HG03108 (cell line): ENCODE measurements around the gene CACNG1.

Experiments
- ATAC-seq: cut with Tn5 transposase; IDR thresholded peaks from one replicate; pipeline ENCODE4 v1.9.1; 2021; ENCODE audit warnings: moderate library complexity; ENCODE audit not compliant: unreplicated experiment

The CACNG1 gene

DNA sequence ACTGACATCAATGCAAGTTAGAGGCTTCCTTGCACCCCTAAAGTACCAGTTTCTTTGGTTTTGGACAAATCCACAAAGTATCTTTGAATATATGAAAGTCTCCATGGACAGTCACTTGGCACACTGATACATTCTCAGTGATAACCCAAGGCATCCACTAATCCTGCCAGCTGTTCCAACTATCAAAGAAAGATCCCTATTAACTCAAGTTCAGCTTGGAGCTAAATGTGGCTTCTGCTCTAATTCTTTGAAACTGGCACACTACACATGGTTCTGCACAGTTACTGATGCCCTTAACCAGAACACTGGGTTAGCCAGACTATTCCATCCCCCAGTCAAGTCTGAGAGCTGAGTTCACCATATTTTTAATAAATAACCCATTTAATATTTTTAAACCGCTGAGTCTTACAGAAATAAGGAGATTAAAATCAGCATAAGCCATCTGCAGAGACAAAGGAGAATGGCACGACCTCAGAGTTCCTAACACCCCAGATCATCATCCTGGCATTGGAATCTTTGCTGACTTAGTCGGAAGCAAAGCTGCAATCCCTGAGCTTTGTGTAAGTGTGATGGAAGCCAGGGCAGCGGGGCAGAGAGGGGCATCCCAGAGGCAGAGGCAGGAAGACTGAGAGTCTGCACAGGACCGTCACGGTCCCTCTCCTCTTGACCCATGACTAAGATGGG is 6.3 kb downstream of the CACNG1 start:
- ATAC-seq = no peak

DNA sequence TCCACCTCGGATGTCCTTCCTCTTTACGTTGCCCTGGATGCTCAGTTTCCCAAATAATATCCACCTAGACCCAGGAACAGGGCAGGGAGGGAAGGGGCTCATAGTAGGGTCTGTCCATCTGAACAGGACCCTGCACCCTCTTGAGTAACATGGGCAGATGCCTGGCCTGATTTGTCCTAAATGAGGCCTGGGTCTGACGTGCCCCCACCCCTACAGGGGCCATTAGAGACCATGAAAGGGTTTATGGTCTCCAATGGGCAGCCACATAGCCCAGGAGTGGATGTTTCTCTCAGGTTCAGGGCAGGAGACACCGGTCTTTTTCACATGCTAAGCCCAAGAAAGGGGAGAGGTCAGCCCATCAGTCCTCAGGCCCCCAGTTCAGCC is 6.8 kb downstream of the CACNG1 start:
- no peak for ATAC-seq

DNA sequence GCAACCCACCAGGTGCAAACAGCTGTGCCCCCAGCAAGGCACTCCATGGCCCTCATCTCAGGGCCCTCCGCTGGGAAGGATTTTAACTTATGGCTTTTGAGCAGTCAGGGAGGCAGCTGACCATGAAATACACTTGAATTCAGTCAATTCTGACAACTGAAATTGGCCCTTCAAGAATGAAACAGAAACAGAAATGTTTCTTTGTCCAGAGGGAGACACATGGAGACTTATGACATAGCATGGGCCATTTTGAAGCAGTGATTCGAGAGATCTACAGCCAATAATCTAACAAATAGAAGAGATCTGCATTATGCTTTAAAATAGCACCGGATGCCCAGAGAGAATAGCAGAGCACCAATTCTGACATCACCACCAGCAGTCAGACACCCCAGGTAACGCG is 7.5 kb downstream of the CACNG1 start:
- no peak for ATAC-seq

DNA sequence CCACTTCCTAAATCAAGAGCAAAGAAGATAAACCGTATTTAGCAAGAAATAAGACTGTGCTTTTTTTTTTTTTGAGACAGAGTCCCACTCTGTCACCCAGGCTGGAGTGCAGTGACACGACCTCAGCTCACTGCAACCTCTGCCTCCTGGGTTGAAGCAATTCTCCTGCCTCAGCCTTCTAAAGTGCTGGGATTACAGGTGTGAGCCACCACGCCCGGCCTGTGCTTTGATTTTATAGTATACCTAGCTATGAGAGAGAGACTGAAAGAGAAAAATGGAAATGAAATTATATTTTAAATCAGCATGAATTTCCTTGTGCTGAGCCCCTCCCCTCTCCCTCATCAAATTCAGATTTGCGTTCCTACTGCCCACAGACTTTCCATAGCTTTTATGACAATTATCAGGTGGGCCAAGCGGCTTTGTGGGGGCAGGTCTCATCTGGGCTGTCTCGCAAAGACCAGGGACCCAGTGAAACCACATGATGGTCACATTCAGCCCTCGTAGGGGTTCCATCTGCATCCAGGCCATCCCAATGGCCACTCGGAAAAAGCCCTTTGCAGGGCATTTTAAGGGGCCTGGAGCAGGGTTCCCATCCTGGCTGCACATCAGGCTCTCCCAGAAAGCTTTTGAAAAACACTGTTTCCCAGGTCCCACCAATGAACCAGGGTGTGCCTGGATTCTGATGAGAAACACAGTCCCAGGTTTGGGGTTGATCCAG is 8.5 kb downstream of the CACNG1 start:
- no peak for ATAC-seq

DNA sequence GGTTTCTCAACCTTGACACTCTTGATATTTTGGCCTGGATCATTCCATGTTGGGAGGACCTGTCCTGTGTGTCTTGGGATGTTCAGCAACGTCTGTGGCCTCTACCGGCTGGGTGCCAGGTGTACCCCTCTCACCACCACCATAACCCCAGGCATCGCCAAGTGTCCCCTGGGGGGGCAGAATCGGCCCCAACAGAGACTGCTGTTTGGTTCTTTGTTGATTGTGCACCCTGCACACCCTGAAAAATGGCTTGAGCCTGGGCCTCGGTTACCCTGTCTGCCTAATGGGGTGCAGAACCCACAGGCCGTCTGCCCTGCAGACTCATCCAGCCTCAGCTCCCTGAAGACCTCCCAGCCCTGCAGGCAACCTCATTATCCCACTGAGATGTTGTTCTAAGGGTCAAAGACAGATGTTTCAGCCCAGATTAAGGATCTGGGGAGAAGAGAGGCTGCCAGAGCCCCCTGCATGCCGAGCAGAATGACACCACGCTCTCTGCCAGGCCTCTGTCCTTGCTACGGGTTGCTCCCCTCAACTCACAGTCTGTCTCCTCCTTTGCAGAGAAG is 9.2 kb downstream of the CACNG1 start:
- no peak for ATAC-seq

DNA sequence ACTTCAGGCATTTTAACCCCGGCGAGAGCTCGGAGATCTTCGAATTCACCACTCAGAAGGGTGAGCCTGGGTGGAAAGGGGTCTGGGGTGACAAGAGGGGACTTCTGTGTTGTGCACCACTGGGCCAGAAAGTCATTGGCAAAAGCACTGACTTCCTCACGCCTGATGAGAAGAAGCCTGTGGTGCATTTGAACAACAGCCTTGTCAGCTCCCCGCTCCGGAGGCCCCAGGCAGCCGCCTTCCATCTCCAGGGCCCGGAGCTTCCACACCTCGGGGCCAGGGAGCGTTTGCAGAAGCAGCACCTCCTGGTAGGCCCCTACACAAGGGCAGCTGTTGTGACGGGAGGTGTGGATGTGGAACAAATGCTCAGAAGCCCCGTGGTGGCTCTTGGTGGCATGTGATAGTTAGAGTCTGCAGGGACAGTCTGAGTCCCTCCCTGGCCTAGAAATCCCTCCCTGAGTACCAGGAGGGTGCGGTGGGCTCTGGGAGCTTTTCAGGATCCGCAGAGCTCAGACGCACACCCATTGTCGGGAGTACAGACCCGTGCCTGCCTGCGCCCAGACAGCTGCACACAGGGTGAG is 9.7 kb downstream of the CACNG1 start:
- no peak for ATAC-seq

DNA sequence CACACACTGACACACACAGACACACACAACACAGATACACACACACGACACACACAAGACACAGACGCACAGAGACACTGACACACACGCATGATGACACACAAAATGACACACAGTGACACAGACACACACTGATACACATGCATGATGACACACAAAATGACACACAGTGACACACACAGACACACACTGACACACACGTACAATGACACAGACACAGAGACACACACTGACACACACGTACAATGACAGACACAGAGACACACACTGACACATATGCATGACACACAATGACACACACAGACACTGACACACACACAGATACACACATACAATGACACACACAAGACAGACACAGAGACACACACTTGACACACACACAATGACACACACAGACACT is 10.3 kb downstream of the CACNG1 start:
- no peak for ATAC-seq

DNA sequence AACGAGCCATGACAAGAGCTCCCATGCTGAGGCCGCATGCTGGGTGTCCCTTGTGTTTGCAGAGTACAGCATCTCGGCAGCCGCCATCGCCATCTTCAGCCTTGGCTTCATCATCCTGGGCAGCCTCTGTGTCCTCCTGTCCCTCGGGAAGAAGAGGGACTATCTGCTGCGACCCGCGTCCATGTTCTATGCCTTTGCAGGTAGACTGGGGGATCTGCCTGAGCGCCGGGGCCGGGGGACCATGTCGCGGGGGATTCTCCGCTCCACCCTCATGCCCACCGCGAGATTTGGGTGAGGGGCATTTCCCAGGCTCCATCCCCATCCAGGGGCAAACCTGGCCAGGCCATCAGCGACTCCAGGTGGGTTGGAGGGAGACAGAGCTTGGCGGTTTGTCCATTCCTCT is 10.7 kb downstream of the CACNG1 start:
- no peak for ATAC-seq

DNA sequence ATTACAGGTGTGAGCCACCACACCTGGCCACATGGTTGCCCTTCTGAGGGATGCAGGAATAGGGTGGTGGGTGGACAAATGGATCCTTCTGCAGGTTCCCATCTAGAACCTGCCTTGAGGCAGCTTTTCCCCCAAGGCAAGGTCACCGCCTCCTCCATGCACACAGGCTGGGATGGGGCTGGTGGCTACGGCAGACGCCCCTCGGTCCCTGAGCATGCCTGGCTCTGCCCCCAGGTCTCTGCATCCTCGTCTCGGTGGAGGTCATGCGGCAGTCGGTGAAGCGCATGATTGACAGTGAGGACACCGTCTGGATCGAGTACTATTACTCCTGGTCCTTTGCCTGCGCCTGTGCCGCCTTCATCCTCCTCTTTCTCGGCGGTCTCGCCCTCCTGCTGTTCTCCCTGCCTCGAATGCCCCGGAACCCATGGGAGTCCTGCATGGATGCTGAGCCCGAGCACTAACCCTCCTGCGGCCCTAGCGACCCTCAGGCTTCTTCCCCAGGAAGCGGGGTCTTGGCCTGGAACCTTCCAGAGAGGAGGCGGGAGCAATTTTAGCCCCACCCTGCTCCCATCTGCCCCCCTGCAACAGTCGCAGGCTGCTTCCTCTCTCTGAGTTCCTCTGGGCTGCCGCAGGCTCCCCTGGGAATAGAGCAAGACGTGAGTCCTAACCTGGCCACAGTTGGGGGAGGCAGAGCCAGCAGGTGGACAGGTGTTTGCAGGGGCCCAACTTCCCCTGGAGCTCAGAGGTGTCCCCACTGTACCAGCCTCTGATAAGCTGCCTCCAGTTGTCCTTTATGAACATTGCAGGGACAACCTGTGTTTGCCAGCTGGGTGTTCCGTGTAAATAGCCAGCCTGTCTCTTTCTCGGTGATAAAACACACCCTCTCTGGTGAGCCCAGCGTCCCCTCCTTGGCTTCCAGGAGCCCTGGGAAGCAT is 11.7 kb downstream of the CACNG1 start:
- no peak for ATAC-seq

DNA sequence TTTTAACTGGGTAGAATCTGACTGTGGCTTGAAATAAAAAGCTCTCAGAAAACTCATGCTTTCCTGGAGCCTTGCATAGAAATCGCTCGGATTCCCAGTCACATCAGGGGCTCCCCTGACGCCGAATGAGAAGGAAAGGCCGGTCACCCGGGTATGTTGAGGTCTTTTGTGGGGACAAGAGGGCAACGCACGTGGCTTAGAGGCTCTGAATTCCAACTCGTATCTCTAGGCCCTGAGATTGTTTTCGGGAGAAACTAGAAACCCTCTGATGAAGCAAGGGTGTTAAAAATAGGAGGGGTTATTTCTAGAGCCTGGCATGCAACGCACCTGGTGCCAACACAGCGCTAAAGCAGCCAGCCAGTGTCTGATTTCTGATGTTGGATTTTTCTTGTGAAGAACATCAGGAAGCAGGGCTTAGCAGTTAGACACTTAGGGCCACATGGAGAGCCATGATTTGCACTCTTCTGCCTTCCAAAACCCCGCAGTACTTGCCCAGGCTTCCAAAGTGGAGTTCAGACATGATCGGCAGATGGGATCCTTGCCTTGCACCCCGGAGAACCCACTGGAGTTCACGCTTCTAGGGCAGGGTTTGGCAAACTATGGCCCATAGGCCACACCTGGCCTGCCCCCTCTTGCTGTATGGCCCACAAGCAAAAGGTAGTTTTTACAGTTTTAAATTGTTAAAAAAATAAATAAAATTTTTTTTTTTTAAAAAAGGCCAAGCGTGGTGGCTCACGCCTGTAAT is 12.6 kb downstream of the CACNG1 start:
- ATAC-seq = no peak

DNA sequence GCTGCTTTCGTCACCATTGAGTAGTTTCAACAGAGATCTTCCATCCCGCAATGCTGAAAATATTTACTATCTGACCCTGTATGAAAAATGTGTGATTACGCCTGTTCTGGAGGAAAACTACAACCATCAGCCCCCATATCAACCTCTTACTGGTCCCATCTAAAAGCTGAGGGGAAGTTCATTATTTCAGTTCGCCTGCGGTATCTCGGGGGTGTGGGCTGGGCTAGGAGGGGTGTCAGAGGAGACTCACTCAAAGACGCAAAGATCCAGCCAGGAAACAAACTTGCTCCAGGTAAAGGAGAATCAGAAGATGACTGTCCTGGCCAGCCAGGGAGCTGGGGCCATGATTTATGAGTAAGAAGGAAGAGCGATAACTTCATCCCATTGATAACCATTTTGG is 13.7 kb downstream of the CACNG1 start:
- ATAC-seq = no peak

DNA sequence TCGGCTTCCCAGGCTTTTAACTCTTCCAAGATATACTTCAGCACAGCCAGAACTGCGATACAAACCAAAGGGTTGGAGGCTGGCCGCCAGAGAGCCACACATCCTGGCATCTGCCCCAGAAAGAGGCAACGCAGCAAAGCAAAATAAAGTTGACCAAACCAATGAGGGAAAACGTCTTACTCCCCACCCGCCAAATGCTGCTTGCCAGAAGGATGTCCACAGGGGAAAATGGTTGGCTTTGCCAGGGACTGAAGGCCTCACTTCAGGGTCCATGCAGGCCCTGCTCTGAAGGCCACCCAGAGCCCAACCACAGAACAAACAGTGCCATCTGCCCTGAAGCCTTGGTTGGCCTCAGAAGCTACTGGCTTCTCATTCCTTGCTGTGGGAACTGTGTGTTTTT is 15.0 kb downstream of the CACNG1 start:
- no peak for ATAC-seq

DNA sequence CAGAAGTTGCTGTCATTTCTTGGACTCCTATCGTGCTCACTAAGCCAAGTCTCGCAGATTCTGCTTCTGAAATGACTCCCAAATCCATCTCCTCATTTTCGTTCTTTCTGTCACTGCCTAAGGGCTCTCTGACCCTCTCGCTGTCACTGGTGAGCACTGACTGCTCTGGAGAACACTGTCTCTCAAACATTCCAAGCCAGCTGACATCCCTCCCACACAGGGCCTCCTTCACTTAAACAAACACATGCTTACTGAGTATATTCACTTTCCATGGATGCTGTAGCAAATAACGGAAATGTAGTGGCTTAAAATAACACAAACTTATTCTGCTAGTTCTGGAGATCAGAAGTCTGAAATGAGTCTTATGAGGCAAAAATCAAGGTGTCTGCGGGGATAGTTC is 18.8 kb downstream of the CACNG1 start:
- no peak for ATAC-seq

DNA sequence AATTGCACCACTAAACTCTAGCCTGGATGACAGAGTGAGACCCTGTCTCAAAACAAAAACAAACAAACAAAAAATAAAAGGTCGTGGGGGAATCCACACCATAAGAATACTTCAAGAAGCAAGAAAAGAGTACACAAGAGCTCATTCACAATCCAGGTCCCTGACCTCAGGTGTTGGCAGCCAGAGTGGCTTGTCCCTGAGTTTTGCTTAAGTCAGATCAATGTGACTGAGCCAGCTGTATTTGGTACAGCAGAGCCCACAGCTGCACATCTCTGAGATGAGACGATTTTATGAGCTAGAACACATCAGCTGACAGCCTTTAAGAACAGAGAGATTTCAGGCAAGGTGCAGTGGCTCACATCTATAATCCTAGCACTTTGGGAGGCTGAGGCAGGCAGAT is 22.4 kb downstream of the CACNG1 start:
- no peak for ATAC-seq

DNA sequence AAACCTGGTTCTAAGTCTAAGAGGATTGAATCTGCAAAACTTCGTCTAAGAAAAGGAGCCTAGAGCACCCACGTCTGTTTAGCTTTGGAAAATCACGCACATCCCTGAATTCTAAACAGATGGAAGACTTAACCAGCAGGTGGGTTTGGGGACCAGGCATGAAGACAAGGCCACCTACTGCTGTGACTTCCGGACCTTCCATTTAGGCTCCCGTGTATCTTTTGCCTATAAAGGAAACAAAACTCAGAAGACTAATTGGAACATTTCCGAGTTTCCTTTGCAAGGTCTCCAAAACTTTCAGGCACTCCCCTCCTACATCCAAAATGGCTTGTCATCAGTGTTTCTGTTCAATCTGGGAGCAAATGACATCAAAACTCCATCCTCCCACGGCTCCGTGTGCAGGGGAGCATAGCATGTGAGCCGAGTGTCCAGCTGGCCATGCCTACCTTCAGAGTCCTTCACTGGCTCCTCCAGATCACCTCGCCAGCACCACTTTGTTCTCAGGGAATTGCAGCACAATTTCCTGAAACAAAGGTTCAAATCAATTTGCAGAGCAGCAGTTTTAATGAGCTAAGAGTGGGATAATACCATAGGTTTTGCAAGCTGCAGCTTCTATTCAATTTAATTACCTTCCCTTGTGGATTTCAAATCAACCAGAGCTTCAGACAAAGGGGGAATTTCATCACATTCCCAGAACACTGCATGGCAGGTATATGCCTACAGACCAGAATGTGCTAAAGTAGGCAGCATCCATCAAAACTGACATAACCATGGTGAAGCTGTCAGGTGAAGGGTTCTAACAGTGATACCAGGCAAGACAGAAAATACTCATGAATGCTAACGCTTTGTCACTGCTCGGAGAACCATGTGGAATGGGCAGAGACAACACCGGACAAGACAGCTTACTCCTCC is 23.5 kb downstream of the CACNG1 start:
- ATAC-seq = no peak

DNA sequence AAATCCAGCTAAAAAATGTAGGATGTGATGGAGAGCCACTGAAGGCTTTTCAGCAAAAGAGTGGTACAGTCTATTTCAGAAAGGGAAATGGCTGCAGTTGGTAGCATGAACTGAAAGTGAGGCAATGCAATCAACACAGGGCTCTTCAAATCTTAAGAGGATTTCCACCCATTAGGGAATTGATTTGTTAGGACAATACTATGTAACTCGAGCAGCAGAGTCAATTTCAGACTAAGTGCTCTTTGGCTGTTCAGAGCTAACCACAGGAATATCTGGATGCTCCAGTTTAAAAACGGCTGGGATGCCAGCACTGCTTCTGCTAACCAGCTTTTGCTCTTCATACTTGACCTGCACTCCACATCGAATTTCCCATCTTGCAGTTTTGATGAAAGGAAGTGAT is 24.6 kb downstream of the CACNG1 start:
- no peak for ATAC-seq

DNA sequence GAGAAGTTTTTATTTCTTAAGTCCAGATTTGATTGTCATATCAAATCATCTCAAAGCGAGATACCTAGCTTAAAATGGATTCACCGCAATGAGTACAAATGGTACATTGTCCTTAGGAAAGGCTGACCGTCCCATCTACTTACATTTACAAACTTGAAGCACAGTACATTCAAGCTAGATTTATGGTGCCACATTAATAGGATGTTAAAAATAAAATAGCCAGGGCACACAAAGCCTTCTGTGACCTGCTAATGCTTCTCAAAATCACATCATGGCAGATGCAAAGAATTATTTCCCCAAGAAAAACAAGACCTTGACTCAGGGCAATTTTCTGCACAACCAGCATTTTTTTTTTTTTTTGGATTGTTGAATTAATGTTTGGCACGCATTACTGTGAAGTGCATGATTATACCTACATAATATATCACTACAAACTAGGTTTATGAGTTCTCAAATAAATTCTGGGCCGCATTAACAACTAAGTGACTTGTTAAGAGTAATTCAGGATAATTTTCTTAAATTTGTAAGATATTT is 25.3 kb downstream of the CACNG1 start:
- ATAC-seq = no peak

DNA sequence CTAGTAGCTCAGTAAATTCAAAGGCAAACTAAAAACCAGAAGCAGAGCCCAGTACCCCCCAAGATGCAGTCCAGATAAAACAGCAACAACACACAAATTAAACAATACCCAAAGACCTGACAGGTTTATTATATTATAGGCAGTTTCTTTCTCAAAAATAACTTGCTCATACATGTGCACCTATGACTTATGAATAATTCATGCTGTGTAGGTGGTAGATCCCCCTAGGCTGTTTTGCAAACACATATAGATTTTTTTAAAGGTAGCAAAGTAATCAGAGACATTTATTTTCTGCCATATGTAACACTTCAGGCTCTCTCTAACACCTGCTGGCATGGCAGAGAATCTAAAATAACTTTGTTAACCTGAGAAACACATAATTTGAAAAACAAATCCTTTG is 27.2 kb downstream of the CACNG1 start:
- ATAC-seq = no peak

DNA sequence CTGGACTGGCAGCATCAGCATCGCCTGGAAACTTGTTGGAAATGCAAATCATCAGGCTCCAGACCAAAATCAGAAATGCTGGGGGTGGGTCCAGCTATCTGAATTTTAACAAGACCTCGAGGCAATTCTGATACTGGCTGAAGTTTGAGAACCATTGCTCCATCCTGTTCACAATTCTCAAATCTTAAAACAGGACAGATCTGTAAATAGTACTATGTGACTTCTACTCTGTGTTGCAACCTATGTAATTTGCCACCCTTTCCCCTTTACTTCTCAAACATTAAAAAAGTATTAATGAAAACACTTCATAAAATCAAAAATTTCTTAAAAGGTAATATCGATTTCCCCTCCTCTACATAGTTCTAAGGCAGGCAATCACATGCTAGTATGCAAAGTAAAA is 28.5 kb downstream of the CACNG1 start:
- ATAC-seq = no peak
